HG03280 (cell line): ENCODE data around the gene ANXA11.

Experiments
- ATAC-seq: cut with Tn5 transposase; IDR thresholded peaks from one replicate; pipeline ENCODE4 v1.9.1; 2021; ENCODE audit warnings: mild to moderate bottlenecking, moderate library complexity; ENCODE audit not compliant: unreplicated experiment

ANXA11 gene

GRCh38 chr10:80166581-80167470 lies 38.5 kb downstream of the ANXA11 start:
- no peak for ATAC-seq

GRCh38 chr10:80165173-80165572 lies 40.2 kb downstream of the ANXA11 start:
- ATAC-seq = no peak

- ATAC-seq = no peak
These were observed 40.7 kb downstream of the ANXA11 start for GRCh38 chr10:80164596-80164995.

- ATAC-seq = no peak
These were observed 41.5 kb downstream of the ANXA11 start for GRCh38 chr10:80163741-80164341.

GRCh38 chr10:80161321-80162083 lies 43.8 kb downstream of the ANXA11 start:
- no peak for ATAC-seq

GRCh38 chr10:80160361-80161320 lies 44.7 kb downstream of the ANXA11 start:
- ATAC-seq = no peak

- no peak for ATAC-seq
These were observed 46.0 kb downstream of the ANXA11 start for GRCh38 chr10:80159166-80159873.

- no peak for ATAC-seq
These were observed 46.7 kb downstream of the ANXA11 start for GRCh38 chr10:80158598-80159127.

- ATAC-seq = no peak
These were observed 47.2 kb downstream of the ANXA11 start for GRCh38 chr10:80158126-80158525.

GRCh38 chr10:80157561-80157960 lies 47.8 kb downstream of the ANXA11 start:
- ATAC-seq = no peak

- ATAC-seq = no peak
These were observed 49.1 kb downstream of the ANXA11 start for GRCh38 chr10:80156216-80156615.

GRCh38 chr10:80155696-80156215 lies 49.6 kb downstream of the ANXA11 start:
- ATAC-seq = no peak

- ATAC-seq = no peak
These were observed 50.2 kb downstream of the ANXA11 start for GRCh38 chr10:80154978-80155695.

- no peak for ATAC-seq
These were observed 50.7 kb downstream of the ANXA11 start for GRCh38 chr10:80154626-80154977.

GRCh38 chr10:80153460-80153859 lies 51.9 kb downstream of the ANXA11 start:
- ATAC-seq = no peak

GRCh38 chr10:80152820-80153219 lies 52.5 kb downstream of the ANXA11 start:
- no peak for ATAC-seq

- ATAC-seq = no peak
These were observed 55.2 kb downstream of the ANXA11 start for GRCh38 chr10:80150172-80150571.

GRCh38 chr10:80149123-80149522 lies 56.2 kb downstream of the ANXA11 start:
- no peak for ATAC-seq
